Raji (cell line): Measurements from ENCODE around the gene COMMD1.

Experiments
- POLR2A ChIP-seq: IDR thresholded peaks from 2 replicates; pipeline ENCODE4 v1.6.1; 2011; ENCODE audit warnings: low read depth, low read length, control low read depth; ENCODE audit not compliant: insufficient read depth

Gene COMMD1

DNA sequence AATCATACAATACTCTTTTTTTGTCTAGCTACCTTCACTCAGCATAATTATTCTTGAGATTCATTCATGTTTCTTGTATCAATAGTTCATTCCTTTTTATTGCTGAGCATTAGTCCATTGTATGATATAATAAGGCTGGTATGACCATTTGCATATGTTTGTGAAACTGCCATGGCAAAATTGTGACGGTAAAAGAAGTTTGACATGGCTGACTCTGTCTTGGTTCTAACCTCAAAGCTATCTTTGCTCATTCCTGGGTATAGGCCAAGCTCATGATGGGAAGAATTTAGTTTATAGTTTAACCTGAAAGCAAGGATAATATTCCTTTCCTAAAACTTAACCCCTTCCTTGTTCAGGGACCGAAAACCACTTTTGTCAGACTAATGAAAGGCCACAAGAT is 46.4 kb downstream of the COMMD1 start:
- TF ChIP-seq POLR2A = no peak

GRCh38 chr2:61952288-61952687 is 46.8 kb downstream of the COMMD1 start:
- no peak for TF ChIP-seq POLR2A

DNA sequence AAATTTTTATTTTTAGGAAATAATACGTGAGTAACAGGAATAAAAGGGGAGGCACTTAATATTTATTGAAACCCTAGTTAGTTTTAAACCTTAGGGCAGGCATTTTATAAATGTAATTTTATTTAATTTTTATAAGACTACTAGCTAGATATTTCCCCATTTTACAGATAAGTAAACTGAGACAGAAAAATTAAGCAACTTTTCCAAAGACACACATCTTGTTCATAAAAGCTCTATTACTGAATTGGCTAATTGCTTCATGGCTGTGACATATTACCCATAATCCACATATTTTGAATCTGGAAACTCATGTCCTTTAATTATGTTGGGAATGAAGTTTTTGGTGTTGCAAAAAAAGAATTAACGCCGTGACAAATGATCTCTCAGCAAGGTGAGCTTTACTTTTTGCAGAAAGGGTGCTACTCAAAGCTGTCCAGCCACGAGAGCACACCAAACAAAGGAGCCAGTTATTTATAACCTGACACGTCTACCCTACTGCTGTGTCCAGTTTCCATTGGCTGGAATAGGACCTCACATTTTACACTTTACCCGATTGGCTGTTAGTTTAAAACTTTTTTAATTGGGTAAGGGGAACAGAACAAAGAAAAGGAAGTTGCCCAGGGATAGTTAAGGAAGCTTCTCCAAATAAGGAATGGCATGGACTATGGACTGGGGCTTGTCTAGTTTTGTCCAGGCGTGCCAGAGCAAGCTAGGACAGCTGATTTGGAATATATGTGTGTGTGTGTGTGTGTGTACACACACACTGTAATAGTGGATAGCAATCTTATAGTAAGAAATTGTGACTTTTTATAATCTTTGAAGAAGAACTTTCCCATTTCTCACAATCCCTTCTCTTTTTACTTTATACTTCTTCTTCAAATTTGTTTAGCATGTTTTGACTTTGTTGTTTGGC is 54.2 kb downstream of the COMMD1 start:
- TF ChIP-seq POLR2A = no peak

- no peak for TF ChIP-seq POLR2A
Measured at GRCh38 chr2:61961231-61961901, 55.9 kb downstream of the COMMD1 start.

GRCh38 chr2:61962095-61962984 is 56.9 kb downstream of the COMMD1 start:
- no peak for TF ChIP-seq POLR2A

- no peak for TF ChIP-seq POLR2A
Measured at GRCh38 chr2:61966087-61966727, 60.7 kb downstream of the COMMD1 start.

DNA sequence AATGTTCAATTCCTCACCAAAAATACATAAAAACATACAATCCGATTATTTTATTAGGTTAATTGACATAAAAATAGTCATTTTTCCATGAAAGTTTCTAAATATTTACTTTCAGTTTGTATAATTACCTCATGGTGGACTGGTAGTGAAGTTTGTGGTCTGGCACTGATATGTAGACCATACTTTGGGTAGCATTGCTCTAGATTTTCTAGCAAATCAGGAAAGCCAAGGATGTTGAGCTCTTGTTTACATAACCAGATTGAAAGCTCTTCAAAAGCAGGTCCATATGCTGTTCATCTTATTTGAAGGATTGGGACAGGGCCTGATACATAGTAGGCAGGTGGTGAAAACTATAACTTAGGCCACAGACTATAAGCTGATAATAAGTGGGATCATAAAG is 61.8 kb downstream of the COMMD1 start:
- no peak for TF ChIP-seq POLR2A

GRCh38 chr2:61969376-61969775 is 63.9 kb downstream of the COMMD1 start:
- TF ChIP-seq POLR2A = no peak

DNA sequence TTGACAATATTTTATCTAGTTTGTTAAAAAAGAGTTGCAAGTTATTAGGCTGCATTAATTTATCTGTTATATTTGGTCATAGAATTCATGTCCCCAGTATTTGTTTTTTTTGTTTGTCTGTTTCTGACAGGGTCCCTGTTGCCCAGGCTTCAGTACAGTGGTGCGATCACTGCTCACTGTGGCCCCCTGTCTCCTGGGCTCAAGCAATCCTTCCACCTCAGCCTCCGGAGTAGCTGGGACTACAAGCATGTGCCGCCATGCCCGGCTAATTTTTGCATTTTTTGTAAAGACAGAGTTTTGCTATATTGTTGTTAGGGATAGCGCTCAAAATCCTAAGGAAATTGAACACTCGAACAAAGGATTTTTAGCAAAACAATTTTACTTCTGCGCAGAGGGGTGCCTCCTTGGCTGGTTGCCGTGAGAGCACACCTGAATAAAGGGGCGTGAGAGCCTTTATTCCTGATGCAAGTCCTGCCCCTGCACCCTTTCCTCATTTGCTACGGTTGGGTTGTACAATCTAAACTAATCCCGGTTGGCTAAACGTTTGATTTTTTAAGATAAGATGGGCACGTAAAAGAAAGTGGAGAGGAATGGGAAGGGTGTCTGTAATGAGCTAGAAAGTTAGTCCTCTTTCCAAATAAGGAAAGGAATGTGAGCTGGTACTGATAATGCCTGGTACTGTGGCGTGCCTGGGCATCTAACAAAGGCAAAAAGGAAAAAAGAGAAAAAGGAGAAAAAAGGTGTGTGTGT is 65.5 kb downstream of the COMMD1 start:
- no peak for TF ChIP-seq POLR2A

GRCh38 chr2:61978522-61978921 is 73.0 kb downstream of the COMMD1 start:
- TF ChIP-seq POLR2A = no peak

- TF ChIP-seq POLR2A = no peak
Measured at GRCh38 chr2:61980758-61981157, 75.3 kb downstream of the COMMD1 start.

DNA sequence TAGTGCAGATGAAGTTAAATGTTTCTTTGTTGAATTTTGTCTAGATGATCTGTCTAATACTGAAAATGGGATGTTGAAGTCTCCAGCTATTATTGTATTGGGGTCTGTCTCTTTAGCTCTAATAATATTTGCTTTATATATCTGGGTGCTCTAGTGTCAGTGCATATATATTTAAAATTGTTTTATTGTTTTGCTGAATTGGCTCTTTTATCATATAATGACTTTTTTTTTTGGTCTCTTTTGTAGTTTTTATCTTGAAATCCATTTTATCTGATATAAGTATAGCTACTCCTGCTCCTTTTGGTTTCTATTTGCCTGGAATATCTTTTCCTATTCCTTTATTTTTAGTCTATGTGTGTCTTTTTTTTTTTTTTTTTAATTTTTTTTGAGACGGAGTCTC is 79.2 kb downstream of the COMMD1 start:
- no peak for TF ChIP-seq POLR2A

GRCh38 chr2:61988462-61989366 is 83.2 kb downstream of the COMMD1 start:
- no peak for TF ChIP-seq POLR2A
